HG03175 (cell line): ENCODE results near the gene FASTK.

ENCODE experiments used
- ATAC-seq: cut with Tn5 transposase; IDR thresholded peaks from one replicate; pipeline ENCODE4 v1.9.1; 2021; ENCODE audit warnings: mild to moderate bottlenecking, moderate library complexity; ENCODE audit not compliant: unreplicated experiment

FASTK gene

GRCh38 chr7:151080522-151081169 lies at the start of gene FASTK:
Gene FASTK, minus strand, starts transcription at chr7:151080809. Its CDS starts 43 bp downstream, at chr7:151080766.
- ATAC-seq, result peak; percentile 78

- no peak for ATAC-seq
These were observed 49.5 kb upstream of the FASTK start for GRCh38 chr7:151129960-151130591.

DNA sequence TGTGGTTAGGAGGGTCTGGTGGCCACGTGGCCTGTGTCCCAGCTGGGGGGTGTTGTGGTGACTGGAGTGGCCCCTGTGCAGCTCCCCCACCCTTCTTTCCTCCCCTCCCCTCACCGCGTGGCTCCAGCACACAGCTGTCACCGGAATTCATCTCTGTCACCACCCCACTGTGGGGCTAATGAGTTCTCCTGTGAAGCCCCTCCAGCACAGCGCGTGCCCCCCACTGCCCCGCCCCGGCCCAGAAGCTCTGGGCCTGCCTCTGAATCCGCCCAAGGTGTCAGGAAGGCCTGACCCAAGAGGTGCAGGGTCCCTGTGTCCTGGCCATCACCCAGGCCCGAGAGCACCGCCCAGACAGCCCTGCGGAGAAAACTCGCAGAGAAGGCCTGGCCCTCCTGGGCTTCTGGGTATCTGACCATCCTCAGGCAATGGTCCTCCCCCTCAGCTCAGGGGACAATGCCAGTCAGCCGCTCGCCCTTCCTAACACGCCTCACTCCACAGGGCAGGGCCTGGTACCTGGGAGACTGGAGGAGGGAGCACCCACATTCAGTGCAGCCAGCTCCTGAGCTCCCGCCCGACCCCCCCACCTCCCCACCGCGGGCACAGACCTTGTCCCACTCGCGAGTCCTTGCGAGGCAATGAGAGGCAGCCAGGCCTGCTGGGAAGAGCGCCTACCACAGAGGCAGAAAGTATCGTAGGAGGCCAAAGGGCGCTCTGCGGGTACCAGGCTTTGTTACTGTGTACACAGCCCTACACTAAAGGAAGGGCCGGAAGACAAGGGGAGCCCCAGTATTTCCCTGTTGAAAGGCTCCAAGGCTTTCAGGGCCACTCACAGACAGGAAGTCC lies 48.7 kb upstream of the FASTK start:
- ATAC-seq, result no peak

DNA sequence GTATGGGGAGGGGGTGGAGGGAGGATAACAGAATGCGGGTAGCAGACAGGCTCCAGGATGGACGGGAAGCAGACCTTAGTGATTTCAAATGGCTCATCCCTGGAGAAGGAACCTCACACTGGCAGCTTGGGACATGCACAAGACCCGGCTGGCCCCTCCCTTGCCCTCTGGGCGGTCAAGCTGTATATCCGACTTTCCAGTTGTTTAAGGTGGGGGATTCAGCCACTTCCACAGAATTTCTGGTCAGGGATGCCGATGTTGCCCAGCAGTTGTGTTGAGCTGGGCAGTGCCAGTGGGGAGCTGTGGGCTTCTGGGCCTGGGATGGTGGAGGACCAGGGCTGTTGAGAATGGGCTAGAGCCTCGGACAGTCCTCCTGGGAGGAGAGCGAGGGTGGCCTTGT lies 48.1 kb upstream of the FASTK start:
- no peak for ATAC-seq

DNA sequence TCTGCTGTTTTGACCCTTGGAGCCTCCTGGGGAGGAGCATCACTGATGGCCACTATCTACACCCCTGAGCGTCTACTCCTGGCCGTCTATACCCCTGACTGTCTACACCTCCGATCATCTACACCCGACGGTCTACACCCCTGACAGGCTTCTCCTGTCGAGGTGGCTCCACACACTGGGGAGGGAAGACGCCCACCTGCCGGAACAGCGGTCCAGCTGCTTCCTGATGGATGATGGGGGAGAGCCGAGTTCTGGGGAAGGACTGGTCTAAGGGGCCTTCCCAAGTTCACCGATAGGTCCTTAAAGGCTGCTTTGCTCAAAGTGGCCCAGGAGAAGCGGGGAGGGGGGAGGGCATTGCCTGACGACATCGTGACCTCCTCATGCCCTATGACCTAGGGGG lies 47.5 kb upstream of the FASTK start:
- ATAC-seq, result no peak

GRCh38 chr7:151126491-151127137 lies 46.0 kb upstream of the FASTK start:
- no peak for ATAC-seq

DNA sequence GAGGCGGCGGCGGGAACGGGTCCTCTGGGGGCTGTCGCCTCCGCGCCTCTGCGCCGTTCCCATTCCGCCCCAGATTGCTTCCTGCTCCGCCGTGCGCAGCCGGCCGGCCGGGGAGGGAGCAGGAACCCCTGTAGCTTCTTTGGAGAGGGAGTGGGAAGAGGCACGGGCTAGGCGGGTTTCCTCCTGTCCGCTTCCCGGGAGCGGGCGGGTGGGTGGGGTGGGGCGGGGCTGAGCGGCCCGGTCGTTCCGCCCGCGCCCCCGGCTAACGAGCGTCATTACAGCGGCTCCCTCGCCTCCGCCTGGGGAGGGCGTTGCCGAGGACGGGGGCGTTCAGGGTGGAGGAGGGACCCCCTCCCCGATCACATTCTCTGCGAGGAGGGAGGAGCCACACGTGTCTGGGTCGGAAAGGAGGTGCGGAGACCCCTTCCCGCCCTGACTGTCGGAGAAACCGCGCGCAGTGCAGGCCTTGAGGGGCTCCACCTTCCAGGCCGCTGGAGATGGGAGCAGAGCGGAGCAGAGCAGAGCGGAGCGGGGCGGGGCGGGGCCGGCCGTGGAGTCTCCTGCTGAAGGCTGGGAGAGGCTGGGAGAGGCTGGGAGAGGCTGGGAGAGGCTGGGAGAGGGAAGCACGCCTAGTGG lies 45.4 kb upstream of the FASTK start:
- no peak for ATAC-seq

GRCh38 chr7:151125470-151125845 lies 44.8 kb upstream of the FASTK start:
- no peak for ATAC-seq

GRCh38 chr7:151124899-151125399 lies 44.3 kb upstream of the FASTK start:
- ATAC-seq, result no peak

- ATAC-seq, result no peak
These were observed 43.9 kb upstream of the FASTK start for GRCh38 chr7:151124481-151124880.

- peak; percentile 90 for ATAC-seq
These were observed 43.3 kb upstream of the FASTK start for GRCh38 chr7:151123822-151124464.

GRCh38 chr7:151123158-151123821 lies 42.7 kb upstream of the FASTK start:
- no peak for ATAC-seq

- no peak for ATAC-seq
These were observed 42.2 kb upstream of the FASTK start for GRCh38 chr7:151122796-151123157.

GRCh38 chr7:151122276-151122675 lies 41.7 kb upstream of the FASTK start:
- ATAC-seq, result no peak

DNA sequence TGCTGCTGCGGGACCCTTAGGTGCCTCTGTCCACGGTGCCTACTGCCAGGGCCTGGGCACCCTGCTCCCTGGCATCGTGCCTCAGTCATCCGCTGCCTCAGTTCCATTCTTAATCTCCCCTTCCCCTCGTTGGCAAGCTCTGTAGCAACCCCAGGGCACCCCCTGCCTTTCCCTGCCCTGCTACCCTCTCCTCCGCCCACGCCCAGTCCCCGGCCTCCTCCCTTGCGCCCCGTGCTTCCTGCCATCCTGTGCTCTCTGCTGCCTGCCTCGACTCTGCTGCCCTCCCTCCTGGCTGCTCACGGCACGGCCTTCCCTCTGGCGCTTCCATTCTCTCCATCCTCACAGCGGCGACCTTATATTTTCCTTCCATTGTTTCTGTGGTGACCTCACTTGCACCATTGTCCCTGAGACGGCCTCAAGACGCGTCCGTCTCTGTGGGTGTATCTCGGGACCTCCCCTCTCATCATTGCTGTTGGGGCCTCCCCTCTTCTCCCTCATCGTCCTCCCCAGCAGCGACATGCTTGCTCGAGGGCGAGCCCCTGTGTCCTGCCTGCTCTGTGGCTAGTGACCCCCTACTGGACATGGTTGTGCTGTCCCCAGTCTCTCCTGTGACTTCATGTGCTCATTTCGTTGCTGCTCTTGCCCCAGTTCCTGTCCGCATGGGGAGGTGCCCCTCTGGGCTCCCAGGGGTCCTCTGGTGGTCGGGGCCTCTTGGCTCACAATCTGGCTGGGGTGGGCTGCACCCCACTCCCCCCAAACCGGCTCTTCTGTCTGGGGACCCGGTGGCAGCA lies 41.0 kb upstream of the FASTK start:
- no peak for ATAC-seq

- no peak for ATAC-seq
These were observed 40.3 kb upstream of the FASTK start for GRCh38 chr7:151120896-151121295.

DNA sequence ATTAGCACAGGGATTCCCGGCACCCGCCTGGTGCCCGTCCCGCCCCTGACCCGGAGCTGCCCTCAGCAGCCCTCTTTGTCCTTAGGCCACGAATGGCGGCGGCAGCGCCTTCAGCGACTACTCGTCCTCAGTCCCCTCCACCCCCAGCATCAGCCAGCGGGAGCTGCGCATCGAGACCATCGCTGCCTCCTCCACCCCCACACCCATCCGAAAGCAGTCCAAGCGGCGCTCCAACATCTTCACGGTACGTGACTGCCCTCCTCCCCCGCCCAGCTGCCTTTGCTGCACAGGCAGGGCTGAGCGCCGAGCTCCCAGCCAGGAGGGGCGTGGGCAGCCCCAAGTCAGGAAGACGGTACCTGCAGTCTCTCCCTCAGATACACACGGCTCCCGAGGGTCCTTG lies 39.3 kb upstream of the FASTK start:
- ATAC-seq, result no peak

DNA sequence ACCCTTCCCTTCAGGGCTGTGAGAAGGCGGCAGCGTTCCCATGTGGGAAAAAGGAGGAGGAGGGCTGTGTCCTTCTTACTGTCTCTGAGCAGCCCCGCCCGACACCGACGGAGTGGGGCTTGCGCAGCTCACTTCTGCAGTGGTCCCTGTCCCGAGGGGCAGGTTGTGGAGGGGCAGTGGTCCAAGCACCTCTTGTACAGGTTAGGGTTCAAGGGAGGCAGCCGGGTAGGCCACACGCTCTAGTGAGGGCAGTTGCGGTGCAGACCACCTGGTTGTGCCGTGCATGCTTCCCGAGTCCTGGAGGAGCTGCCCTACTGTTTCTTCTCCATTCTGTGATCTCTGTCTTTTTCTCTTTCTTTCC lies 38.4 kb upstream of the FASTK start:
- ATAC-seq, result no peak
